ENCODE measurements around the gene ACRBP. TPM values are rescaled to one million over a fixed set of nuclear protein-coding genes. Genes with fewer than 3 reads are reported as not detected.

Gene ACRBP
- total and polyA plus RNA-seq, 12 donors: 0.25 to 4.1 (median 0.43) TPM; not detected in 1

- peak overlapping the region; percentile 62 to 92 (median 82) for H3K4me3 ChIP-seq
- H3K27me3 ChIP-seq: no peaks in the 10 kb centered on the region
- DNase-seq (no peak), ATAC-seq (peak in 6 of 8 donors; percentile 16 to 69 (median 40))
- no peak for TF ChIP-seq CTCF (IDR thresholded peaks at IDR 0.05)
- peak overlapping the region in 9 of 10 donors; percentile 55 to 86 (median 73) for H3K27ac ChIP-seq
- H3K4me1 ChIP-seq: peaks cover 0 to 32% (median 15%) of the 10 kb centered on the region in 9 donors
- peaks cover 0 to 43% (median 10%) of the 10 kb centered on the region in 9 donors for H3K36me3 ChIP-seq
- no peaks in the 10 kb centered on the region for H3K9me3 ChIP-seq
- intact Hi-C loops (cut with DNase I): loop anchor here in 7 of 10 donors (2.0 to 5.0 kb wide), 5 partner anchors 26 to 60 kb away; partner anchors contain the start of genes COPS7A (in 3 of the 7), CHD4 (in 1 of the 7) and ZNF384 (in 1 of the 7)
- WGBS, 2 donors: 0 to 1% methylated on average over 10 of the region's 10 CpGs
Observed at GRCh38 chr12:6662602-6662905, 15.3 kb upstream of the ACRBP start.

GRCh38 chr12:6653987-6654386 is 6.8 kb upstream of the ACRBP start:
- Histone ChIP-seq H3K4me3 (no peak overlapping the region), H3K4me1 (peaks cover 0 to 16% (median 8%) of the 10 kb centered on the region in 9 donors), H3K27ac (peak overlapping the region in 7 of 10 donors; percentile 20 to 65 (median 47)), H3K36me3 (peaks cover 0 to 100% (median 60%) of the 10 kb centered on the region in 9 donors), H3K9me3 (no peaks in the 10 kb centered on the region), H3K27me3 (no peaks in the 10 kb centered on the region)
- TF ChIP-seq CTCF (IDR thresholded peaks at IDR 0.05): no peak
- intact Hi-C loops (cut with DNase I): loop anchor here in 3 of 10 donors (5.0 kb wide), 2 partner anchors 37 to 92 kb away; no protein-coding TSS in a partner anchor
- 58 to 68% methylated on average over 5 of the region's 5 CpGs for WGBS, 2 donors
- ATAC-seq: peak; percentile 25 to 86 (median 70)
- no peak for DNase-seq

- H3K9me3 ChIP-seq: no peaks in the 10 kb centered on the region
- 100% methylated on average over 1 of the region's 1 CpG for WGBS, 2 donors
- no peak overlapping the region for H3K4me3 ChIP-seq
- peaks cover 0 to 16% (median 8%) of the 10 kb centered on the region in 9 donors for H3K4me1 ChIP-seq
- H3K27ac ChIP-seq: peak overlapping the region in 6 of 10 donors; percentile 26 to 65 (median 51)
- ATAC-seq (peak in 3 of 8 donors; percentile 13 to 50 (median 43)), DNase-seq (no peak)
- no peaks in the 10 kb centered on the region for H3K27me3 ChIP-seq
- intact Hi-C loops (cut with DNase I): loop anchor here in 3 of 10 donors (5.0 kb wide), 2 partner anchors 36 to 91 kb away; no protein-coding TSS in a partner anchor
- H3K36me3 ChIP-seq: peaks cover 0 to 100% (median 60%) of the 10 kb centered on the region in 9 donors
- TF ChIP-seq CTCF (IDR thresholded peaks at IDR 0.05): no peak
Observed at GRCh38 chr12:6653342-6653741, 6.1 kb upstream of the ACRBP start.

GRCh38 chr12:6652391-6652790 is 5.2 kb upstream of the ACRBP start:
- H3K4me3 ChIP-seq: no peak overlapping the region
- no peaks in the 10 kb centered on the region for H3K9me3 ChIP-seq
- DNase-seq (no peak), ATAC-seq (no peak)
- peaks cover 0 to 96% (median 58%) of the 10 kb centered on the region in 9 donors for H3K36me3 ChIP-seq
- no peak for TF ChIP-seq CTCF (IDR thresholded peaks at IDR 0.05)
- intact Hi-C loops (cut with DNase I): loop anchor here in 3 of 10 donors (5.0 kb wide), 2 partner anchors 35 to 90 kb away; no protein-coding TSS in a partner anchor
- no peak overlapping the region for H3K27ac ChIP-seq
- peaks cover 0 to 22% (median 10%) of the 10 kb centered on the region in 9 donors for H3K4me1 ChIP-seq
- 87 to 92% methylated on average over 11 to 12 of the region's 12 CpGs for WGBS, 2 donors
- no peaks in the 10 kb centered on the region for H3K27me3 ChIP-seq

Measured in heart right ventricle (tissue), 16 donors.